AG04450 (cell line): Measurements from ENCODE around the gene TAS1R3. TPM values are rescaled to one million over a fixed set of nuclear protein-coding genes. Genes with fewer than 3 reads are reported as not detected.

Experiments used
- CTCF ChIA-PET: fragments of 300-600, 350-600 bp; formaldehyde crosslinking; extraction: SDS; loops from one replicate; lab custom pipeline; 2022; ENCODE audit warnings: antibody characterized with exemption, inconsistent platforms; lab: Charles Lee
- POLR2A ChIA-PET: fragments of 350-600 bp; formaldehyde crosslinking; extraction: SDS; loops from one replicate; lab custom pipeline; 2021; ENCODE audit warnings: antibody characterized with exemption, inconsistent platforms; lab: Yijun Ruan, JAX
- DNase-seq: peaks from one replicate; pipeline ENCODE4 v3.0.0-alpha.2; 2011; ENCODE audit warnings: low read depth, low spot score
- H3K27ac ChIP-seq: one replicate; pipeline ENCODE4 v1.5.1; 2012; ENCODE audit warnings: low read depth, low read length, control low read depth
- H3K27me3 ChIP-seq: one replicate; pipeline ENCODE4 v1.6.0; 2012; ENCODE audit warnings: low read length; ENCODE audit not compliant: control insufficient read depth, insufficient read depth
- H3K4me3 ChIP-seq: 2 replicates; pipeline ENCODE4 v1.5.1; 2011; ENCODE audit warnings: mild to moderate bottlenecking, low read depth, low read length, control low read depth
- H3K9me3 ChIP-seq: 2 replicates; pipeline ENCODE4 v1.5.1; 2012; ENCODE audit warnings: low read length; ENCODE audit not compliant: control insufficient read depth, insufficient read depth
- polyA plus RNA-seq: library from polyadenylated mRNA; depleted of rRNA; stranded (reverse); fragments of >200 nt; gene quantifications from 2 replicates; pipeline ENCODE4 v1.2.3, GENCODE V29; 2011
- TF ChIP-seq, protein P1 (sequence below): IDR thresholded peaks from 2 replicates; pipeline ENCODE4 v1.5.1; 2011; ENCODE audit warnings: low read depth, low read length, control low read depth, inconsistent platforms

The TAS1R3 gene
- polyA plus RNA-seq, 1 experiment, result 0.10 TPM

GRCh38 chr1:1307261-1307922, 23.7 kb upstream of the TAS1R3 start:
- TF ChIP-seq, protein P1, sequence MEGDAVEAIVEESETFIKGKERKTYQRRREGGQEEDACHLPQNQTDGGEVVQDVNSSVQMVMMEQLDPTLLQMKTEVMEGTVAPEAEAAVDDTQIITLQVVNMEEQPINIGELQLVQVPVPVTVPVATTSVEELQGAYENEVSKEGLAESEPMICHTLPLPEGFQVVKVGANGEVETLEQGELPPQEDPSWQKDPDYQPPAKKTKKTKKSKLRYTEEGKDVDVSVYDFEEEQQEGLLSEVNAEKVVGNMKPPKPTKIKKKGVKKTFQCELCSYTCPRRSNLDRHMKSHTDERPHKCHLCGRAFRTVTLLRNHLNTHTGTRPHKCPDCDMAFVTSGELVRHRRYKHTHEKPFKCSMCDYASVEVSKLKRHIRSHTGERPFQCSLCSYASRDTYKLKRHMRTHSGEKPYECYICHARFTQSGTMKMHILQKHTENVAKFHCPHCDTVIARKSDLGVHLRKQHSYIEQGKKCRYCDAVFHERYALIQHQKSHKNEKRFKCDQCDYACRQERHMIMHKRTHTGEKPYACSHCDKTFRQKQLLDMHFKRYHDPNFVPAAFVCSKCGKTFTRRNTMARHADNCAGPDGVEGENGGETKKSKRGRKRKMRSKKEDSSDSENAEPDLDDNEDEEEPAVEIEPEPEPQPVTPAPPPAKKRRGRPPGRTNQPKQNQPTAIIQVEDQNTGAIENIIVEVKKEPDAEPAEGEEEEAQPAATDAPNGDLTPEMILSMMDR, result no peak
- Histone ChIP-seq H3K9me3 (no peaks in the 10 kb centered on the region; the same call in 1 of the 2 replicates), H3K27me3 (no peaks in the 10 kb centered on the region), H3K4me3 (peak overlapping the region; percentile 72), H3K27ac (peak overlapping the region; percentile 21)
- CTCF ChIA-PET, result no interaction called here
- POLR2A ChIA-PET, result no interaction called here
- no peak for DNase-seq

- no peaks in the 10 kb centered on the region for H3K27me3 ChIP-seq
- POLR2A ChIA-PET, result no interaction called here
Measured at GRCh38 chr1:1307923-1308755, 22.9 kb upstream of the TAS1R3 start, which contains the start of the genes ACAP3 and PUSL1. ACAP3 (minus strand) TSS chr1:1307930; CDS start chr1:1307815, 115 bp downstream. PUSL1 (plus strand) TSS chr1:1308597; CDS start chr1:1308644, 47 bp downstream.

GRCh38 chr1:1308756-1309250, 22.3 kb upstream of the TAS1R3 start:
- TF ChIP-seq, protein P1, result no peak
- Histone ChIP-seq H3K4me3 (peak overlapping the region; percentile 70), H3K27ac (peak overlapping the region; percentile 21), H3K9me3 (no peaks in the 10 kb centered on the region; the same call in 1 of the 2 replicates), H3K27me3 (no peaks in the 10 kb centered on the region)
- DNase-seq, result no peak
- POLR2A ChIA-PET, result no interaction called here
- CTCF ChIA-PET, result no interaction called here

More at GRCh38 chr1:1307923-1308755, 22.9 kb upstream of the TAS1R3 start, which contains the start of the genes ACAP3 and PUSL1:
- Histone ChIP-seq H3K9me3 (no peaks in the 10 kb centered on the region; the same call in 1 of the 2 replicates), H3K4me3 (peak within 1 kb of the TSS; percentile 72), H3K27ac (peak within 1 kb of the TSS; percentile 61)
- TF ChIP-seq, protein P1, result no peak
- CTCF ChIA-PET, result no interaction called here
- DNase-seq, result peak; percentile 86

- no peaks in the 10 kb centered on the region; the same call in 1 of the 2 replicates for H3K9me3 ChIP-seq
- TF ChIP-seq, protein P1, result no peak
- ChIA-PET POLR2A (interaction anchor here (0.6 kb wide), 1 partner anchor 37 kb away, joined by 12 read pairs; no protein-coding TSS in a partner anchor), CTCF (no interaction called here)
- H3K27ac ChIP-seq, result no peak overlapping the region
- peak overlapping the region; percentile 70 for H3K4me3 ChIP-seq
- no peak for DNase-seq
- H3K27me3 ChIP-seq, result no peaks in the 10 kb centered on the region
Measured at GRCh38 chr1:1309251-1310108, 21.6 kb upstream of the TAS1R3 start.
